Measurements from ENCODE around the gene PHEX.
A peak's percentile ranks its signal among the peaks of the same experiment; 100 is the strongest.

The PHEX gene

GRCh38 chrX:22041907-22042530 is 9.9 kb downstream of the PHEX start:
- peak; percentile 35 for DNase-seq

DNA sequence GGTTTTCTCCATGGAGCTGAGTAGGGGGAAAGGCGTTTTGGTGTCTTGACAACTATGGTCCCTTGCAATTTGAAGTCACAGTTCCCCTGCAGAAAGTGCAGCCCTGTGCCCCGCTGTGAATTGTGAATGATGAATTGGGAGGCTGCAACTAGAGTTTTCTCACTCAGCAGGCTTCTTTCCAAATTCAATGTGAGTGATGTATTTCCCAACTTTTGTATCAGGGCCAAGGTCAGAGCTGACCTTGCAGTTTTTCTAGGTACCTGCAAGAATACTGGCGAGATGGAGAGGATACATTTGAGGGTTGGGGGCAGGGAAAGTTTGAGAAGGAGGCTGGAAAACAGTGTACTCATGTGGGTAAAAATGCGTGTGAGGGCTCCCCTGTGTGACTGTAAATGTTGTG is 11.7 kb downstream of the PHEX start:
- no peak for DNase-seq

DNA sequence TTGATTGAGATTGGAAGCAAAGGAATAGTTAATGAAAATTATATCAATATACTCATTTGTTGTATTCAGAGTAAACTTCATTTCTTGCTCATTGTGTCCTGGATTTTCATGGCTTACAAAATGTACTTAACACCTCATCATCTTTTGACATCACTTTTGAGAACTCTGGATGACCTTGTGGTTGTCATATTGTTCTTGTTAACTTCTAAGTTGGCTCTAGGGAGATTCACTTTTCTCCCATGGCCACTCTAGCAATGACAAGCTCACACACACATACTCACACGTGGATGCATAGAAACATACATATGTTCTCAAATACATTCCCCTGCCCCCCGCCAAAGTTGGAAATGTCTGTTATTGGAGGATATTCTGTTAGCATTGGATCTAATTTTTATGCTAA is 15.3 kb downstream of the PHEX start:
- DNase-seq = peak; percentile 39

DNA sequence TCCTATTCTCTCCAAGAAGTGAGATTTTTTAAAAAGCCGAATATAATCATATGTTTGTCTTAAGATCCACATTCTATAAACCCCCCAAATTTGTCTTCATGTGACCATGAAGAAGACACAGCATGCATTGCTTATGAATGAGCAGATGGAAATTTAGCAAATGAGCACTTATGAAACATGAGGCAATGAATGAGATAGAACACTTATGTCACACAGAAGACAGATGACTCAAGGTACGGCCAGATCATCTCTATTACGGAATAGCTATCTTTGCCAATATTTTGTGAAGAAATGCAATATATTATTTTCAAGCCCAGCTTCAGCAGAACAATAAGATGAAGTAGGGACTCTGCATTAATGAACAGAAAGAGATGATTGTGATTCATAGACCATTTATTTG is 21.4 kb downstream of the PHEX start:
- DNase-seq = no peak

DNA sequence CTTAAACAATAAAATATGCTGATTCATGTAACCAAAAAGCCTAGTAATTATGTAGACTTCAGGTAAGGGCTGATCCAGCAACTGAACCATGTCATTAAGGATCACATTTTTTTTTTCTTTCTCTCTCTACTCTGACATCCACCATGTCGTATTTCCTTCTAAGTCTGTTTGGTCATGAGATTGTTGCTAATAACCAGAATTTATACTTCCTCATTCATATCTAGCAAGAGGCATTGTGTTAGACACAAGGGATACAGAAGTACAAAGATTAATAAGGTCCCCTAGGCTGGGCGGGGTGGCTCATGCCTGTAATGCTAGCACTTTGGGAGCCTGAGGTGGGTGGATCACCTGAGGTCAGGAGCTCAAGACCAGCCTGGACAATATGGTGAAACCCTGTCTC is 24.1 kb downstream of the PHEX start:
- no peak for DNase-seq

GRCh38 chrX:22057667-22058066 is 25.5 kb downstream of the PHEX start:
- no peak for DNase-seq

- DNase-seq = no peak
Measured at GRCh38 chrX:22059775-22060174, 27.6 kb downstream of the PHEX start.

- no peak for DNase-seq
Measured at GRCh38 chrX:22060415-22061280, 28.5 kb downstream of the PHEX start.

GRCh38 chrX:22063284-22063683 is 31.2 kb downstream of the PHEX start:
- no peak for DNase-seq

- DNase-seq = no peak
Measured at GRCh38 chrX:22069586-22069985, 37.5 kb downstream of the PHEX start.

- no peak for DNase-seq
Measured at GRCh38 chrX:22073928-22074327, 41.8 kb downstream of the PHEX start.

DNA sequence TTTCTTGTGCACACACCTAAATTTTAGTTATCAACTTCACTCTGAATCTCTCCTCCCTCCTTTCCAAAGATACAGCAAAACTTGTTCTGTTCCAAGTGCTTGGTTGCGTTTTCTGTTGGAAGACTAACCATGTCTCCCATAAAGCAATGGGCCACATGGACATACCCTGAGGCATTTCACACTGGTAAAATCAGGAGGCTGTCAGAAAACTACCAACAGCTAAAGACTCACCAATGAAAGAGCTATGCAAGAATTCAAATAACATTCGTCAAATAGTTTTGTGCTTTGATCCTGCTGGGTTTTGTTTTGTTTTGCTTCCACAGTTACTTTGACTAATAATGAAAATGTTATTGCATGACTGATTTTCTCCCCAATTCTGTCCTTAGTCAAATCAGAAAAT is 46.0 kb downstream of the PHEX start:
- no peak for DNase-seq

GRCh38 chrX:22081475-22082092 is 49.5 kb downstream of the PHEX start:
- no peak for DNase-seq

GRCh38 chrX:22086003-22086402 is 53.9 kb downstream of the PHEX start:
- DNase-seq = no peak

GRCh38 chrX:22087011-22087557 is 55.0 kb downstream of the PHEX start:
- no peak for DNase-seq

DNA sequence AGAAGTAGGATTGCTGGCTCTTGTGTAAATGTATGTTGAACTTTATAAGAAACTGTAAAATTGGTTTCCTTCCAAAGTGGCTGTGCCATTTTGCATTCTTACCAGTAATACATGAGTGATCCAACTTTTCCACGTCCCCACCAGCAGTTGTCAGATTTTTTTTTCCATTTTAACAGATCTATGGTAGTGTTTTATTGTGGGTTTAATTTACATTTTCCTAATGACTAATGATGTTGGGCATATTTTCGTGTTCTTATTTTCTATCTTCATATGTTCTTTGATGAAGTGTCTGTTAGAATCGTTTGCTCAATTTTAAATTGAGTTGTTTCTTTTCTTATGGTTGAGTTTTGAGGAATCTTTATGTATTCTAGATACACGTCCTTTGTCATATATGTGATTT is 56.2 kb downstream of the PHEX start:
- DNase-seq = no peak

GRCh38 chrX:22090181-22090580 is 58.1 kb downstream of the PHEX start:
- no peak for DNase-seq

DNA sequence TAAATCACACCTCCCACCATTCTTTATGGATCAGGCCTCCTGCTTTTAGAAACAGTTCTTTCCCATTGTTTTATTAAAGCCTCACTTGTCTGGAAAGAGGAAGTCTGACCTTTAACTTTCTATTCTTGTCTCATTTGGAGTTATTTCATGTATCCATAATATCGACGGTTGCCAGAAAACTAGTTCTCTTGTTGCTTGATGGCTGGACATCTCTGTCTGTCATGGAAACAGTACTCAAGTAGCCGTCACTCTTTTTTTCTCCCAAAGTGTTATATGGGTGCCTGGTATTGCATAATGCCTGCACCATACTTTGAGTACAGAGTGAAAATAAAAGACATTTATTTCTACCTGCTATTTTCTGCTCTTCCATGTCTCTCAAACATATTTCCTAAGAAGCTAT is 61.4 kb downstream of the PHEX start:
- DNase-seq = no peak

- DNase-seq = peak; percentile 70
Measured at GRCh38 chrX:22095286-22095685, 63.2 kb downstream of the PHEX start.

DNA sequence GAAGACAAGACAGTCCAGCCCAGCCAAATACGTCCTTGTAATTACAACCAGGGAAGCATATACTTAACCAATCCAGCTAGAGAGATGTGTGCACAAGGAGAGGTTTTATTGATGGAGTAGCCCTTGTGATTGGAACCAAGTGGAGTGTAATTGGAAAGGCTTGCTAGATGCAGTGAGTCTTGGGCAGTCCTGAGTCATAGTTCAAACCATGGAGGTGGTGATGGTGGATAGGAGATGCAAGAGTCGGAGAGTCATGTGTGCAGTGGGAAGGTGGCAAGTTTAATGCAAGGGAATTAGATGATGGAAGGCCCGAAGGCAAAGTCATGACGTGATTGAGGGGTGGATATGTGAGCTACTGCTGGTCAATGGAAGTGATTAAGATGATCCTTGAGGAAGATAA is 63.7 kb downstream of the PHEX start:
- no peak for DNase-seq

DNA sequence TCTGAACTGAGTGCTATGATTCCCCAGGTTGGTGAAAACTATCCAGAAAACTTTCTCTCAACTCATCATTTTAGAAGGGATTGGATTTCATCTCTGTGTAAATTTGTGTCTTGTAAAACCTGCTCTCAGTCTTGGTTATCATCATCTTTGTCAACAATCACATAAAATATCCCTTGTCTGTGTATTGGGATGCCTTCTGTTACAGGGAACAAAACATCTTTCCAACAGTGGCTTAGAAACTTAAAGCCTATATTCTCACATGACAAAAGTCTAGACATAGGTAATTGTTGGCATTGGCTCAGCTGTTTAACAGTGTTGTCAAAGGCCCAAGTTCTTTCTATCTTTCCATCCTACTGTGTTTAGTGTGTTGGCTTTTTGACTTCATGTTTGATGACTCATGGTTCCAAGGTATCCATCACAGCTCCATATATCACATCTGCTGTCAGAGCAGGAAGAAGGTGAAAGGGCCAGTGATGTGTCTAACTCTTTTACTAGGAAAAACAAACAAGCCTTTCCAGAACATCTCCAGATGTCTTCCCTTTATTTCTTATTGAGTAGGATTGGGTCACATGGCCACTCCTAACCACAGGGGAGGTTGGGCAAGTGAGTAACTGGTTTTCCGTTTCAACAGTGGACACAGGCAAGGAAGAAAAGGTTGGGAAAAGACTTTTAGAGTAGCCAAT is 65.0 kb downstream of the PHEX start:
- peak; percentile 23 for DNase-seq

- peak; percentile 68 for DNase-seq
Measured at GRCh38 chrX:22105231-22105630, 73.1 kb downstream of the PHEX start.

- DNase-seq = no peak
Measured at GRCh38 chrX:22105971-22106370, 73.8 kb downstream of the PHEX start.

Measured in right hindlimb (tissue), 1 donor.